AG04450 (cell line): ENCODE data around the gene HOXB2. TPM values are rescaled to one million over a fixed set of nuclear protein-coding genes. Genes with fewer than 3 reads are reported as not detected.

Experiments used
- CTCF ChIA-PET: fragments of 300-600, 350-600 bp; formaldehyde crosslinking; extraction: SDS; loops from one replicate; lab custom pipeline; 2022; ENCODE audit warnings: antibody characterized with exemption, inconsistent platforms; lab: Charles Lee
- POLR2A ChIA-PET: fragments of 350-600 bp; formaldehyde crosslinking; extraction: SDS; loops from one replicate; lab custom pipeline; 2021; ENCODE audit warnings: antibody characterized with exemption, inconsistent platforms; lab: Yijun Ruan, JAX
- DNase-seq: peaks from one replicate; pipeline ENCODE4 v3.0.0-alpha.2; 2011; ENCODE audit warnings: low read depth, low spot score
- H3K27ac ChIP-seq: one replicate; pipeline ENCODE4 v1.5.1; 2012; ENCODE audit warnings: low read depth, low read length, control low read depth
- H3K27me3 ChIP-seq: one replicate; pipeline ENCODE4 v1.6.0; 2012; ENCODE audit warnings: low read length; ENCODE audit not compliant: control insufficient read depth, insufficient read depth
- H3K4me3 ChIP-seq: 2 replicates; pipeline ENCODE4 v1.5.1; 2011; ENCODE audit warnings: mild to moderate bottlenecking, low read depth, low read length, control low read depth
- H3K9me3 ChIP-seq: 2 replicates; pipeline ENCODE4 v1.5.1; 2012; ENCODE audit warnings: low read length; ENCODE audit not compliant: control insufficient read depth, insufficient read depth
- polyA plus RNA-seq: library from polyadenylated mRNA; depleted of rRNA; stranded (reverse); fragments of >200 nt; gene quantifications from 2 replicates; pipeline ENCODE4 v1.2.3, GENCODE V29; 2011
- TF ChIP-seq, protein P1 (sequence below): IDR thresholded peaks from 2 replicates; pipeline ENCODE4 v1.5.1; 2011; ENCODE audit warnings: low read depth, low read length, control low read depth, inconsistent platforms

The HOXB2 gene
- polyA plus RNA-seq, 1 experiment = 16.3 TPM

- Histone ChIP-seq H3K27me3 (no peaks in the 10 kb centered on the region), H3K9me3 (no peaks in the 10 kb centered on the region; the same call in 1 of the 2 replicates), H3K27ac (peak overlapping the region; percentile 90), H3K4me3 (peak overlapping the region; percentile 63)
- POLR2A ChIA-PET = interaction anchor here (0.9 to 4.9 kb wide), 4 partner anchors 12 to 71 kb away, joined by 4 to 40 read pairs (median 9); no protein-coding TSS in a partner anchor
- TF ChIP-seq, protein P1, sequence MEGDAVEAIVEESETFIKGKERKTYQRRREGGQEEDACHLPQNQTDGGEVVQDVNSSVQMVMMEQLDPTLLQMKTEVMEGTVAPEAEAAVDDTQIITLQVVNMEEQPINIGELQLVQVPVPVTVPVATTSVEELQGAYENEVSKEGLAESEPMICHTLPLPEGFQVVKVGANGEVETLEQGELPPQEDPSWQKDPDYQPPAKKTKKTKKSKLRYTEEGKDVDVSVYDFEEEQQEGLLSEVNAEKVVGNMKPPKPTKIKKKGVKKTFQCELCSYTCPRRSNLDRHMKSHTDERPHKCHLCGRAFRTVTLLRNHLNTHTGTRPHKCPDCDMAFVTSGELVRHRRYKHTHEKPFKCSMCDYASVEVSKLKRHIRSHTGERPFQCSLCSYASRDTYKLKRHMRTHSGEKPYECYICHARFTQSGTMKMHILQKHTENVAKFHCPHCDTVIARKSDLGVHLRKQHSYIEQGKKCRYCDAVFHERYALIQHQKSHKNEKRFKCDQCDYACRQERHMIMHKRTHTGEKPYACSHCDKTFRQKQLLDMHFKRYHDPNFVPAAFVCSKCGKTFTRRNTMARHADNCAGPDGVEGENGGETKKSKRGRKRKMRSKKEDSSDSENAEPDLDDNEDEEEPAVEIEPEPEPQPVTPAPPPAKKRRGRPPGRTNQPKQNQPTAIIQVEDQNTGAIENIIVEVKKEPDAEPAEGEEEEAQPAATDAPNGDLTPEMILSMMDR = no peak
- CTCF ChIA-PET = interaction anchor here (0.6 to 1.8 kb wide), 2 partner anchors 39 to 49 kb away, joined by 3 to 8 read pairs; partner anchors contain the start of gene HOXB5
- no peak for DNase-seq
These were observed 9.7 kb upstream of the HOXB2 start for GRCh38 chr17:48554412-48555257.

DNA sequence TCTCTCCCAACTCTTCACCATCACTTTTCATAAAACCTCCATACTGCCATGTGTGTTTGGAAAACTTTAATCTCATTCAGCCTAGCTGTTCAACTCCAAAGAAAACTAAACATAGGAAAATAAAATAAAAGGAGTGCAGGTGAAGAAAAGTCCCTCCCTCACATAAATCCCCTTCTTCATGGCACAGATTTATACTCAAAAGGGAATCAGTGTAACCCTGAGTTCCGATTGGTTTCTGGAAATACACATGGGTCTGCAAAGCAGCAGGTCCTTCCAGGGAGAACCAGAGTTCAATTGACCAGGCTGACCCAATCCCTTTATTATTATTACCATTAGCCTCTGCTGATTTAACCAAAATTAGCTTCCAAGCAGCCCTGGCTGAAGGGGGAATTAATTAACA lies 8.9 kb upstream of the HOXB2 start:
- H3K27ac ChIP-seq = peak overlapping the region; percentile 90
- no peaks in the 10 kb centered on the region for H3K27me3 ChIP-seq
- POLR2A ChIA-PET = interaction anchor here (4.9 kb wide), 1 partner anchor 16 kb away, joined by 40 read pairs; no protein-coding TSS in a partner anchor
- CTCF ChIA-PET = no interaction called here
- H3K9me3 ChIP-seq = no peaks in the 10 kb centered on the region; the same call in 1 of the 2 replicates
- TF ChIP-seq, protein P1 = no peak
- peak overlapping the region; percentile 63 for H3K4me3 ChIP-seq
- DNase-seq = no peak

GRCh38 chr17:48553190-48553547 lies 8.3 kb upstream of the HOXB2 start:
- CTCF ChIA-PET = no interaction called here
- Histone ChIP-seq H3K27me3 (no peaks in the 10 kb centered on the region), H3K4me3 (peak overlapping the region; percentile 63), H3K27ac (peak overlapping the region; percentile 89), H3K9me3 (no peaks in the 10 kb centered on the region; the same call in 1 of the 2 replicates)
- DNase-seq = no peak
- POLR2A ChIA-PET = no interaction called here
- TF ChIP-seq, protein P1 = no peak

- POLR2A ChIA-PET = interaction anchor here (0.7 to 0.8 kb wide), 2 partner anchors 9 to 82 kb away, joined by 3 read pairs; no protein-coding TSS in a partner anchor
- Histone ChIP-seq H3K27me3 (no peaks in the 10 kb centered on the region), H3K27ac (peak overlapping the region; percentile 89), H3K9me3 (no peaks in the 10 kb centered on the region; the same call in 1 of the 2 replicates), H3K4me3 (peak overlapping the region; percentile 63)
- CTCF ChIA-PET = interaction anchor here (0.8 to 0.9 kb wide), 2 partner anchors 30 to 217 kb away, joined by 3 to 4 read pairs; no protein-coding TSS in a partner anchor
- no peak for DNase-seq
- TF ChIP-seq, protein P1 = peak; percentile 27
These were observed 7.7 kb upstream of the HOXB2 start for GRCh38 chr17:48552466-48553189.
